HL-60 (cell line): Measurements from ENCODE around the gene CCDC174.
"Not testable (repeated sequence)": the region's sequence is repeated elsewhere in the genome, so short reads cannot be mapped to it uniquely, and the experiment has no call there.

ENCODE experiments used
- DNase-seq, 2 experiments: peaks; one replicate each; pipeline ENCODE4 v3.0.0-alpha.2; 2010 to 2020; ENCODE audit warnings: low read depth in 1 of 2, low spot score in 1 of 2
- H3K27ac ChIP-seq: fragments of 250-450 bp; sonication (Bioruptor Pico); replicated peaks from 2 replicates; pipeline ENCODE4 v1.5.1; 2020; ENCODE audit warnings: mild to moderate bottlenecking, moderate library complexity
- H3K27me3 ChIP-seq: fragments of 250-450 bp; sonication (Bioruptor Pico); 2 replicates; pipeline ENCODE4 v1.5.1; 2021; ENCODE audit warnings: mild to moderate bottlenecking, moderate library complexity; ENCODE audit not compliant: insufficient read depth, poor library complexity, severe bottlenecking
- H3K4me3 ChIP-seq: replicated peaks from 2 replicates; pipeline ENCODE4 v1.5.1; 2011; ENCODE audit warnings: mild to moderate bottlenecking, control low read depth, low read length; ENCODE audit not compliant: insufficient read depth
- CTCF ChIP-seq: IDR thresholded peaks from one replicate; pipeline ENCODE4 v1.5.1; 2011; ENCODE audit warnings: low read length, control low read depth, inconsistent platforms; ENCODE audit not compliant: insufficient read depth
- GABPA ChIP-seq: IDR thresholded peaks from 2 replicates; pipeline ENCODE4 v1.6.1; 2012; ENCODE audit warnings: low read depth
- POLR2AphosphoS5 ChIP-seq: IDR thresholded peaks from 2 replicates; pipeline ENCODE4 v1.6.1; 2012; ENCODE audit warnings: low read depth
- REST ChIP-seq: IDR thresholded peaks from 2 replicates; pipeline ENCODE4 v1.6.1; 2012; ENCODE audit warnings: low read depth; ENCODE audit not compliant: insufficient replicate concordance
- SPI1 ChIP-seq: IDR thresholded peaks from 2 replicates; pipeline ENCODE4 v1.6.1; 2012; ENCODE audit warnings: low read depth, mild to moderate bottlenecking, borderline replicate concordance

The CCDC174 gene

GRCh38 chr3:14606669-14607339 is 44.8 kb upstream of the CCDC174 start:
- TF ChIP-seq REST (no peak), SPI1 (no peak), GABPA (no peak), CTCF (no peak), POLR2AphosphoS5 (no peak)

DNA sequence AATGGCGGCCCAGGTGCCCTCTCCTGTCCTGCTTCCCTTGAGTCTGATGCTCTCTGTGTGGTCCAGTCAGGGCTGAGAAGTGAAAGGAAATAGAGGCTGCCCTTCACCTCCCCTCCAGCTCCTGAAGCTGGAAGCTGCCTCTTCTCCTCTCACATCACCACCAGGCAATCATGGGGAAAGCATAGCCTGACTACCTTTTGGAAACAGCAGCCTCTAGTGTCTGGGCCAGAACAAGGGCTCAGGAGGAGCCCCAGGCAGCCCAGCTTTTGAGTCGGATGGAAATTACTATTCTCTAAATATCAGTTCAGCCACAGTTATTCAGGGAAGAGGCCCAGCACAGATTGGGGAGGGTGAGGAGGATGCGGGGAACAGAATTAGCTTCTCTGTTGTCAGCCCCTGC is 43.3 kb upstream of the CCDC174 start:
- Histone ChIP-seq H3K27ac (no peak overlapping the region), H3K27me3 (peaks cover 19% of the 10 kb centered on the region), H3K4me3 (no peak overlapping the region)
- DNase-seq: no peak
- no peak for TF ChIP-seq REST
- TF ChIP-seq GABPA: no peak
- TF ChIP-seq SPI1: no peak
- TF ChIP-seq CTCF: no peak
- no peak for TF ChIP-seq POLR2AphosphoS5

More at GRCh38 chr3:14606669-14607339, 44.8 kb upstream of the CCDC174 start:
- Histone ChIP-seq H3K4me3 (no peak overlapping the region), H3K27me3 (peaks cover 25% of the 10 kb centered on the region), H3K27ac (no peak overlapping the region)
- no peak for DNase-seq

- DNase-seq, H3K27ac ChIP-seq, H3K4me3 ChIP-seq: not testable (repeated sequence)
- H3K27me3 ChIP-seq: peaks cover 16% of the 10 kb centered on the region
Measured at GRCh38 chr3:14609058-14609457, 42.5 kb upstream of the CCDC174 start.

DNA sequence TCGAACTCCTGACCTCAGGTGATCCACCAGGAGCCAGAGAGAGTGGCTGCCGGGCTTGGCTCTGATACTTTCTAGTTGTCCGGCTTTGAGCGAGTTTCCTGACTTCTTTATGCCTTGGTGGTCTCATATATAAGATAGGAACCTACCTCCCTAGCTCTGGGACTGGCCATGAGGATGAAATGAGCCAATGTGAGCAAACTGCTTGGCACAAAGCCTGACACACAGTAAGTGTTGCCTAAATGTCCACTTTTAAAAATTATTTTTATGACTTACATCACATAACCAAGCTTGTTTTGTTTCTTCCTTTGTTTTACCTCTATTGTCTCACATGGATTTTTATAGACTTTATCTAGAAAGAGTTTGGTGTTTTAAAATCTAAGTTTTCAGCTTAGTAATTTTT is 42.1 kb upstream of the CCDC174 start:
- no peak overlapping the region for H3K4me3 ChIP-seq
- no peak for DNase-seq
- H3K27ac ChIP-seq: no peak overlapping the region
- no peak for TF ChIP-seq CTCF
- no peak for TF ChIP-seq GABPA
- TF ChIP-seq SPI1: no peak
- TF ChIP-seq REST: no peak
- TF ChIP-seq POLR2AphosphoS5: no peak
- H3K27me3 ChIP-seq: peaks cover 13% of the 10 kb centered on the region
